ENCODE data around the gene SEL1L. TPM values are rescaled to one million over a fixed set of nuclear protein-coding genes. Genes with fewer than 3 reads are reported as not detected.
"Not testable (repeated sequence)": the region's sequence is repeated elsewhere in the genome, so short reads cannot be mapped to it uniquely, and the experiment has no call there.

The SEL1L gene
- total RNA-seq (2014; rRNA removed), result 39.8 and 43.1 TPM in 2 replicates
- 14.9 TPM for polyA plus RNA-seq (2012)

DNA sequence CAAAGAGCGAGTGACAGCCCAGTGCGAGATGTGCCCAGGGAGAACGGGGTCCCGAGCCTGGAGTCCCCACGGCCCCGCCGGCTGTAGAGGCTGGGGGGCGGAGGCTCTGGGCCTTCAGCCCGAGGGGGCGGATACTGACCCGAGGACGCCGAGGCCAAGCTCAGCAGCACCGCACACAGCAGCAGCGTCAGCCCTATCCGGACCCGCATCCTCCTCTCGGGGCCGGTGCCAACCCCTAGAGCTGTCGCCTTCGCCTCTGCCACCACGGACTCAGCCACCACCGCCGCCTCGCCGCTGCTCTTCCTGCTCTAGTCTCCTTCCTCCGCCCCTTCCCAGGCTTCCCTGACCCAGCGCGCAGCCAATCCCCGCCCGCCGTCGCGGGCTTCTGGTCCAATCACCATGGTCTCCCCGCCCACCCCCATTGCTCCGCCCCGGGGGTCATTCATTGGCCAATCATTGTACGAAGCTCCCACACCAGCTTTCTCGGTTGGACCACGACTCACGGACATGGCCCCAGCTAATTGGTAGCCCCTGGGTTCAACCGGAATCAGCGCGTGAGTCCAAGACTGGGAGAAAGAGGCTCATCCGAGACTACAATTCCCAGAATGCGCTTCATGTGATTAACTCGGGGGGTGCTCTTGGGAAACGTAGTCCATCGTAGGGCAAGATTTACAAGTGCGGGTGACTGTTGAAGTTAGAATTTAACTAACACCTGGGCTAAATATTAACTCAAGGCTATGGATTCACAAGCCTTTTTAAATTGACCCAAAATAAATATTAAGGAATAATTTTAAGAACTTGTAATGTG, at the start of gene SEL1L:
Gene SEL1L (minus strand): TSS at position 318 of the 808 bp plus-strand sequence. CDS start 109 bp downstream, at position 209.
- DNase-seq (ENCODE audit: low read depth), result peak; percentile 100

GRCh38 chr14:81582420-81582819, 48.8 kb upstream of the SEL1L start:
- DNase-seq (ENCODE audit: low read depth), result peak; percentile 7

- no peak for DNase-seq (ENCODE audit: low read depth)
Observed at GRCh38 chr14:81579115-81579514, 45.5 kb upstream of the SEL1L start.

DNA sequence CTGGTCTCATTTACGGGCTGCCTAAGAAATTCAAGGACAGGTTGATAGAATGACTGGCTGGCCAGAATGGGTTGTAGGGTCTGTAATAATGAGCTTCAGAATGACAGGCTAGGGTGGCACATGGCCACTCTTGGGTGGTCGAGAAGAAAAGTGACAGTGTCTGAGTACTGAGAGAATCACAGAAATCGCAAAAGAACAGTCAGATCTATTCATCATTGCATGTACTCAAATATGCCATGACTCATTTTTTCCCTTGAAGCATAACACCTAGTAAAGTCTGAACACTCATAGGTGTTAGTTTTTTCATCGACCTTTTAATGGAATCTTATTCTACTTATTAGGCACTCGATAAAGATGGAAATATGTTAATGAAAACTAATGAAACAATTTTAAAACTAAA, 37.8 kb upstream of the SEL1L start:
- no peak for DNase-seq (ENCODE audit: low read depth)

DNA sequence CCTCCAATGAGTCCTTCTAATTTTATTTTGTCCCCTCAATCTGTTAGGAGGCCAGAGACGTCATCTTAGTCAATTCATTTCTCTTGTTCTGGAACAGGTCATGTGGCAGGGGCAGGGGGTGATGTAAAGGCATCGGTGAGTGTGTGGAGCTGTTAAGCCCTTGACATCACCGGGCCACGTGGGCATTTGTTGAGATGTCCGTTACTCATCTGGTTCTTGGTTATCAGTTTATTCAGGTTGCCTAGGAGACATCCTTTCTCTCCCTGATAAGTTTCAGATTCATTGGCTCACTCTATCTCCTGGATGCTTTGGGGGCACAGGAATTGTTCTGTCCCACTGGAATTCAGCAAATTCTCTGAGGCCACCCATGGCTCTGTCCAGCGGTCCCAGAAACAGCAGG, 33.6 kb upstream of the SEL1L start:
- DNase-seq (ENCODE audit: low read depth), result peak; percentile 13

DNA sequence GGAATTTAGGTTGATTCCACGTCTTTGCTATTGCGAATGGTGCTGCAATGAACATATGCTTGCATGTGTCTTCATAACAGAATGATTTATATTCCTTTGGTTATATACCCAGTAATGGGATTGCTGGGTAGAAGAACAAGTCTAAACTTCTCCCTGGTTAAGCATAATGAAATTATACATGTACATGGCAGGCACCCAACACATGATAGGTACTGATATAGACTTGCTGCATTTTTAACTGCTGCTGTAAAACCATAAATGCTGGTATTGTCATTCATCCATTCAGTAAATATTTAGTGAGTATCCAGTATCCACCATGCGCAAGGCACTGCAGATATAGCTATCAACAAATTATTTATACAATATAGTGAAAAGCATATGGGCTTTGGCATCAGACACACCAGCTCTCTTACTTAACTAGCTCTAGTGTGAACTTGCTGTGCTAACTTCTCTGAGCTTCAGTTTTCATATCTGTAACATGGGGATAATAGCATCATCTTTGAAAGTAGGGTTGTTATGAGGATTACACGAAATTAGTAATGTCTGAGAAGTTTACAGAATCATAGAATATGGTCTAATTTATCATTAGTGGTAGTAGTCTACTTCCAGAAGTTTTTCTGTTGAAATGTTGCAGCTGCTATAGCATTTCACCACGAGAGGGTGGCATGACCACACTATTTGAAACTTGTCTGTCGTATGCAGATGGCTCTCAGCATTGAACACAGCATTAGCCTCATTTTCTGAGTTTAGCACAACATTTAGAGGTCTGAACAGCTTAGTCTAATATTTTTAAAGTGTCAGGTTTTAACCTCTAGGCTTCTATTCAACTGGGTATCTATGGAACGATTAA, 32.0 kb upstream of the SEL1L start:
- DNase-seq (ENCODE audit: low read depth), result peak; percentile 29

DNA sequence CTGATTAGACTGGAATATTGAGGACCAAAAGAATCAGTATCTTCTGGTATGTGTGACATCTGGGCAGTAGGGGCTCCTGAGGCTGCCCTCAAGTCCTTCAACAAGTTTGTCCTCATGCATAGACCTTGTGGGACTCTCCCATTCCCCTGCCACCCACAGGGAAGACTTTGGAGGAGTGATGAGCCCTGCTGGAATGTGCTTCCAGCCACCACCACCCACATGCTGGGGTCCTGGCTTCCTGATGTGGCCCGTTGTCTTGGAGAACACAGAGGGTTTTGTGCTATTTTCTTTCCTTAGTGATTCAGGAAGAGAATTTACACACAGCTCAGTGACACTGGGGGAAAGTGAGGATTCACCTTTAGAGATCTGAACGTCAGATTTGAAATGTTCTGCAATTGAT, 29.2 kb upstream of the SEL1L start:
- DNase-seq (ENCODE audit: low read depth), result peak; percentile 4

GRCh38 chr14:81561084-81561775, 27.6 kb upstream of the SEL1L start:
- DNase-seq (ENCODE audit: low read depth), result no peak

DNA sequence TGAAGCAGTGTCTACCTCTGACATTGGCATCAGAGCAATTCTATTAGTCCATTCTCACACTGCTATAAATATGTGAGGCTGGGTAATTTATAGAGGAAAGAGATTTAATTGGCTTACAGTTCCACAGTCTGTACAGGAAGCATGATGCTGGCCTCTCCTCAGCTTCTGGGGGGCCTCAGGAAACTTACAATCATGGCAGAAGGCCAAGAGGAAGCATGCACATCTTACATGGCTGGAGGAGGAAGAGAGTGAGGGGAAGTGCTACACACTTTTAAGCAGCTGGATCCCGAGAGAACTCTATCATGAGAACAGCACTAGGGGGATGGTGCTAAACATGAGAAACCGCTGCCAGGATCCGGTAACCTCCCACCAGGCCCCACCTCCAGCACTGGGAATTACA, 25.7 kb upstream of the SEL1L start:
- DNase-seq (ENCODE audit: low read depth), result no peak

DNA sequence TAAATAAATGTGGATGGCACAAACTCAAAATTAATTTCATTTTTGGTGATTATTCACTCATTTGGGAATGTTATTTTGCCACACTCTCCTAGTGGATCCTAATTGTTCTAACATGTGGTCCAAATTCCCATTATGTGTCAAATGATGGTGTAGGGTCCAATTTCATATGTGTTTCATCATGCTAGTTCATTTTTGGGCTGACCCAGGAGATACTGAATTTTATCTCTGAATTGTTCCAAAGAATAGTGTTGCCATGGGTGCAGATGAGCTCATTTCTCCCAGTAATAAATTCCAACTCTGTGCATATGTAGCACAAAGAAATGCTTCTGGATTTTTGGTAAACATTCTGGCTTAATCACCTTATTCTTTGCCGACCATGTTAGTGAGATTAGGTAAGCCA, 23.5 kb upstream of the SEL1L start:
- DNase-seq (ENCODE audit: low read depth), result no peak

- DNase-seq (ENCODE audit: low read depth), result no peak
Observed at GRCh38 chr14:81555684-81556083, 22.0 kb upstream of the SEL1L start.

DNA sequence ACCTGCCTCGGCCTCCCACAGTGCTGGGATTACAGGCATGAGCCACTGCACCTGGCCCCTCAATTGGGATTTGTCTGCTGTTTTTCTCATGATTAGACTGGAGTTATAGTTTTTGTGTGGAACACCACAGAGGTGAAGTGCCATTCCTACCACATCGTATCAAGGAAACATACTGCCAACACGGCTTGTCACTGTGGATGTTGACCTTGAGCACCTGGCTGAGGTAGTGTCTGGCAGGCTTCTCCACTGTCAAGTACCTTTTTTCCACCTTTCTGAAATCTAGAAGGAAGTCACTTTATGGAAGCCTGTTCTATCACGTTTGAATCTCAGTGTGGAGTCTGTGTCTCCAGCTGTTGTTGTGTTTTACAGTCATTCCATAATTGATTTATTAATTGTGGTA, 21.4 kb upstream of the SEL1L start:
- no peak for DNase-seq (ENCODE audit: low read depth)

DNA sequence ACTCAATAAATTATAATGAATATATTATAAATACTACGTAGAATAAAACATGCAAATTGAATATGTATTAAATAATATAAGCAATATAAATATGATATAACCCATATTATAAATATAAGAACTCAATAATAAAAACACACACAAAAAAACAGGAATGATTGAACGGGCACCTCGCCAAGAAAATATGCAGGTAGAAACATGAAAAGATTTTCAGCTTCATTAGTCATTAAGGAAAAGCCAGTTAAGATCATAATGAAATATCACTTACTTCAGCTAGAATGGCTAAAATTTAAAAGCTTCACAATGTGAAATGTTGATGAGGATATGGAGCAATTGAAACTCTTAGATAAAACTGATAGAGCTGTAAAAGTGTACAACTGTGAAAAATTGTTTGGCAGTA, 17.8 kb upstream of the SEL1L start:
- DNase-seq (ENCODE audit: low read depth), result no peak

- no peak for DNase-seq (ENCODE audit: low read depth)
Observed at GRCh38 chr14:81550001-81550637, 16.5 kb upstream of the SEL1L start.

DNA sequence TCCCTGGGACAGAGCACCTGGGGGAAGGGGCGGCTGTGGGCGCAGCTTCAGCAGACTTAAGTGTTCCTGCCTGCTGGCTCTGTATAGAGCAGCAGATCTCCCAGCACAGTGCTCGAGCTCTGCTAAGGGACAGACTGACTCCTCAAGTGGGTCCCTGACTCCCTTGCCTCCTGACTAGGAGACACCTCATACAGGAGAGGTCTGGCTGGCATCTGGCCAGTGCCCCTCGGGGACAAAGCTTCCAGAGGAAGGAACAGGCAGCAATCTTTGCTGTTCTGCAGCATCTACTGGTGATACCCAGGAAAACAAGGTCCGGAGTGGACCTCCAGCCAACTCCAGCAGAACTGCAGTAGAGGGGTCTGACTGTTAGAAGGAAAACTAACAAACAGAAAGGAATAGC, 7.6 kb upstream of the SEL1L start:
- not testable (repeated sequence) for DNase-seq (ENCODE audit: low read depth)

DNA sequence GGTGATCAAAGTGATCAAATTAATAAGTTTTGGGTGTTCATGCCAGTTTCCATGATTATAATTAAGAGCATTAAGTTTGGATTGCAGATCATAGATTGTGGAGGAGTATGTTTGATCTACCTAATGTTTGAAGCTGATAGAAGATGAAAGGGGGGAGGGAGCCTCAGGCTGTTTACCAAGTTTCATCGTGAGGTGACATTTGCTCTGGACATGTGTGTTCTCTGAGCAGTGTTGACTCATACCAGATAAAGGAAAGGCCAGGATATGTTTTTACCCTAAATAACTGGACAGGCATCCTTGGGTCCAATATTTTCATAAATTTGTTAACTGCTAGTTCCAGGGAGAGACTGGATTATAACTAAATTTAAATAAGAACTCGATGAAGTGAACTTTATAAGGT, 3.5 kb upstream of the SEL1L start:
- DNase-seq (ENCODE audit: low read depth), result no peak

DNA sequence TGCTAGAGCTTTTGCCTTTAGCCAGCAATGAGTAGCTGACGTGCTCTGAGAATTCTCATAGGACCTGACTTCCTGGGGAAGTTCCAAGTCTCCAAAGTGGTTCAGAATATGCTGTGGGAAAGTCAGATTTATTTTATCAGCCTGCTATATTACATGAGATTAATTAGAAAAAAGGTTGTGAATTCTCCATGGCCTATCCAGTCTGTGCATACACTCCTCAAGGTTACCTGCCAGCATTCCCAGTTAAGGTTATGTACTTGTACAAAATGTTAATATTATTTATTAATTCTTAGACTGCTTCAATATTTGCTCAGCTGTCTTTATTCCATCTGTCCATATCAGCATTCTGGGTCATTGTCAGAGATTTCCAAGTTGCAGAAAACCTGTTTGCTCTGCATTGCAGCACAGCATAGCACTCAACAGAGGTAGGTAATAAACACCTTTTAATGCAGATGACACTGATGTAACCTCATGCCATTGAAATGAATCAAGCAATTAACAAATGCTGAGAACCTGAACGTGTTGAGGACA, 2.7 kb upstream of the SEL1L start:
- DNase-seq (ENCODE audit: low read depth), result no peak

- no peak for DNase-seq (ENCODE audit: low read depth)
Observed at GRCh38 chr14:81535396-81536164, 1.9 kb upstream of the SEL1L start.

- no peak for DNase-seq (ENCODE audit: low read depth)
Observed at GRCh38 chr14:81534510-81535074, 939 bp upstream of the SEL1L start.

- DNase-seq (ENCODE audit: low read depth), result no peak
Observed at GRCh38 chr14:81533212-81533535, 479 bp downstream of the SEL1L start.
